ENCODE data around the gene EDNRB. TPM values are rescaled to one million over a fixed set of nuclear protein-coding genes. Genes with fewer than 3 reads are reported as not detected.

Gene EDNRB
- total RNA-seq, 1 experiment from 2014 or later: 55.8 TPM

GRCh38 chr13:77874406-77874805, 44.2 kb downstream of the EDNRB start:
- CTCF ChIA-PET: no interaction called here
- Mint-ChIP-seq H3K4me3 (no peak overlapping the region), H3K27ac (no peak overlapping the region), H3K36me3 (0 out of 2 replicates have a peak, but pooled peaks cover 3% of the 10 kb centered on the region), H3K4me1 (peaks cover 7% of the 10 kb centered on the region), H3K9me3 (peaks cover 6% of the 10 kb centered on the region; the same call in 1 of the 2 replicates), H3K27me3 (ENCODE audit: low read depth) (no peaks in the 10 kb centered on the region)
- TF ChIP-seq FOXP1 (CRISPR knock-in tag; IDR thresholded peaks at IDR 0.05; ENCODE audit: borderline replicate concordance): no peak
- no peak for DNase-seq (ENCODE audit: low spot score)
- ATAC-seq: no peak
- POLR2A ChIA-PET: no interaction called here

DNA sequence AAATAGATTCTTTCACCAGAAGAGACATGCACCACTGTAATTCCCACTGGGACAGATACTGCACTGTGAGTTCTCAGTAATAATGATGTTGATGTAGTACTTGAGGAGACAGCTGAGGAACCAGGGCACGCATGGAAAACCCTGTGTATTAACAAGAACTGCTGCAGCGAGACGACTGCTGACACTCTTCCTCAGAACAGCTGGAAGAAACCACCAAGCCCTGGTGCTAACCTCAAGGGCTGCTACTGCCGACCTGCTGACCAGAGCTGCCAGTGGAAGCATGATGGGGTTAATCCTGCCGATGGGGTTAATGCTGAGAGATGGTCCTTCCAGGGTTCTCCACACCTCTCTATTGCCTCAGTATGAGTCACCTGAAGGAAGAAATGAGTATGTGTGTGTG, 45.6 kb downstream of the EDNRB start:
- no peak overlapping the region for H3K27ac Mint-ChIP-seq
- TF ChIP-seq ZNF232 (CRISPR knock-in tag; IDR thresholded peaks at IDR 0.05): no peak
- TF ChIP-seq, protein P1, sequence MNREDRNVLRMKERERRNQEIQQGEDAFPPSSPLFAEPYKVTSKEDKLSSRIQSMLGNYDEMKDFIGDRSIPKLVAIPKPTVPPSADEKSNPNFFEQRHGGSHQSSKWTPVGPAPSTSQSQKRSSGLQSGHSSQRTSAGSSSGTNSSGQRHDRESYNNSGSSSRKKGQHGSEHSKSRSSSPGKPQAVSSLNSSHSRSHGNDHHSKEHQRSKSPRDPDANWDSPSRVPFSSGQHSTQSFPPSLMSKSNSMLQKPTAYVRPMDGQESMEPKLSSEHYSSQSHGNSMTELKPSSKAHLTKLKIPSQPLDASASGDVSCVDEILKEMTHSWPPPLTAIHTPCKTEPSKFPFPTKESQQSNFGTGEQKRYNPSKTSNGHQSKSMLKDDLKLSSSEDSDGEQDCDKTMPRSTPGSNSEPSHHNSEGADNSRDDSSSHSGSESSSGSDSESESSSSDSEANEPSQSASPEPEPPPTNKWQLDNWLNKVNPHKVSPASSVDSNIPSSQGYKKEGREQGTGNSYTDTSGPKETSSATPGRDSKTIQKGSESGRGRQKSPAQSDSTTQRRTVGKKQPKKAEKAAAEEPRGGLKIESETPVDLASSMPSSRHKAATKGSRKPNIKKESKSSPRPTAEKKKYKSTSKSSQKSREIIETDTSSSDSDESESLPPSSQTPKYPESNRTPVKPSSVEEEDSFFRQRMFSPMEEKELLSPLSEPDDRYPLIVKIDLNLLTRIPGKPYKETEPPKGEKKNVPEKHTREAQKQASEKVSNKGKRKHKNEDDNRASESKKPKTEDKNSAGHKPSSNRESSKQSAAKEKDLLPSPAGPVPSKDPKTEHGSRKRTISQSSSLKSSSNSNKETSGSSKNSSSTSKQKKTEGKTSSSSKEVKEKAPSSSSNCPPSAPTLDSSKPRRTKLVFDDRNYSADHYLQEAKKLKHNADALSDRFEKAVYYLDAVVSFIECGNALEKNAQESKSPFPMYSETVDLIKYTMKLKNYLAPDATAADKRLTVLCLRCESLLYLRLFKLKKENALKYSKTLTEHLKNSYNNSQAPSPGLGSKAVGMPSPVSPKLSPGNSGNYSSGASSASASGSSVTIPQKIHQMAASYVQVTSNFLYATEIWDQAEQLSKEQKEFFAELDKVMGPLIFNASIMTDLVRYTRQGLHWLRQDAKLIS (CRISPR knock-in tag; IDR thresholded peaks at IDR 0.05; ENCODE audit: borderline replicate concordance): no peak
- TF ChIP-seq, protein P2, sequence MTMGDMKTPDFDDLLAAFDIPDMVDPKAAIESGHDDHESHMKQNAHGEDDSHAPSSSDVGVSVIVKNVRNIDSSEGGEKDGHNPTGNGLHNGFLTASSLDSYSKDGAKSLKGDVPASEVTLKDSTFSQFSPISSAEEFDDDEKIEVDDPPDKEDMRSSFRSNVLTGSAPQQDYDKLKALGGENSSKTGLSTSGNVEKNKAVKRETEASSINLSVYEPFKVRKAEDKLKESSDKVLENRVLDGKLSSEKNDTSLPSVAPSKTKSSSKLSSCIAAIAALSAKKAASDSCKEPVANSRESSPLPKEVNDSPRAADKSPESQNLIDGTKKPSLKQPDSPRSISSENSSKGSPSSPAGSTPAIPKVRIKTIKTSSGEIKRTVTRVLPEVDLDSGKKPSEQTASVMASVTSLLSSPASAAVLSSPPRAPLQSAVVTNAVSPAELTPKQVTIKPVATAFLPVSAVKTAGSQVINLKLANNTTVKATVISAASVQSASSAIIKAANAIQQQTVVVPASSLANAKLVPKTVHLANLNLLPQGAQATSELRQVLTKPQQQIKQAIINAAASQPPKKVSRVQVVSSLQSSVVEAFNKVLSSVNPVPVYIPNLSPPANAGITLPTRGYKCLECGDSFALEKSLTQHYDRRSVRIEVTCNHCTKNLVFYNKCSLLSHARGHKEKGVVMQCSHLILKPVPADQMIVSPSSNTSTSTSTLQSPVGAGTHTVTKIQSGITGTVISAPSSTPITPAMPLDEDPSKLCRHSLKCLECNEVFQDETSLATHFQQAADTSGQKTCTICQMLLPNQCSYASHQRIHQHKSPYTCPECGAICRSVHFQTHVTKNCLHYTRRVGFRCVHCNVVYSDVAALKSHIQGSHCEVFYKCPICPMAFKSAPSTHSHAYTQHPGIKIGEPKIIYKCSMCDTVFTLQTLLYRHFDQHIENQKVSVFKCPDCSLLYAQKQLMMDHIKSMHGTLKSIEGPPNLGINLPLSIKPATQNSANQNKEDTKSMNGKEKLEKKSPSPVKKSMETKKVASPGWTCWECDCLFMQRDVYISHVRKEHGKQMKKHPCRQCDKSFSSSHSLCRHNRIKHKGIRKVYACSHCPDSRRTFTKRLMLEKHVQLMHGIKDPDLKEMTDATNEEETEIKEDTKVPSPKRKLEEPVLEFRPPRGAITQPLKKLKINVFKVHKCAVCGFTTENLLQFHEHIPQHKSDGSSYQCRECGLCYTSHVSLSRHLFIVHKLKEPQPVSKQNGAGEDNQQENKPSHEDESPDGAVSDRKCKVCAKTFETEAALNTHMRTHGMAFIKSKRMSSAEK (CRISPR knock-in tag; IDR thresholded peaks at IDR 0.05; ENCODE audit: borderline replicate concordance): no peak
- DNase-seq (ENCODE audit: low spot score) (no peak), ATAC-seq (no peak)
- ChIA-PET POLR2A (no interaction called here), CTCF (no interaction called here)
- peaks cover 15% of the 10 kb centered on the region for H3K9me3 Mint-ChIP-seq
- H3K36me3 Mint-ChIP-seq: peaks cover 14% of the 10 kb centered on the region
- H3K4me3 Mint-ChIP-seq: no peak overlapping the region
- H3K4me1 Mint-ChIP-seq: peaks cover 7% of the 10 kb centered on the region
- no peaks in the 10 kb centered on the region for H3K27me3 Mint-ChIP-seq (ENCODE audit: low read depth)

DNA sequence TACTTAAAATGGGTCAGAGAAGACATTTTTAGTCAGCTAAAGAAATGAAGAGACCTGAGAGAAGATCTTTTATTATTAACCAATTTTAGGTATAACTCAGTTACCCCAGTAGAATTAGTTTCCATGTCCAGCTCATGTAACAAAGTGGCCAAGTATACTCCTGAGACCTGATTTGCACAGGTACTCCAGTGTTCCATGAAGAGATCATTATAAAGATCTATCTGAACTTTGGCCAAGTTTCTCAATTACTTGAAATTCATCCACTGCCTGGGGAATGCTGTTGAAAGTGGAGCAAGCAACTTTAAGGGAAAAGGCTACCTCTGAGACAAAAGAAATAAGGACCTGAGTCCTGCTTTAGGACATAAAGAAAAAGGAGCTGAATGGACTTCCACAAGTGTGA, 47.0 kb downstream of the EDNRB start:
- no peak for TF ChIP-seq RELA (CRISPR knock-in tag; IDR thresholded peaks at IDR 0.05; ENCODE audit: borderline replicate concordance)
- TF ChIP-seq GTF2I (CRISPR knock-in tag; conservative IDR thresholded peaks at IDR 0.05): no peak
- TF ChIP-seq, protein P3, sequence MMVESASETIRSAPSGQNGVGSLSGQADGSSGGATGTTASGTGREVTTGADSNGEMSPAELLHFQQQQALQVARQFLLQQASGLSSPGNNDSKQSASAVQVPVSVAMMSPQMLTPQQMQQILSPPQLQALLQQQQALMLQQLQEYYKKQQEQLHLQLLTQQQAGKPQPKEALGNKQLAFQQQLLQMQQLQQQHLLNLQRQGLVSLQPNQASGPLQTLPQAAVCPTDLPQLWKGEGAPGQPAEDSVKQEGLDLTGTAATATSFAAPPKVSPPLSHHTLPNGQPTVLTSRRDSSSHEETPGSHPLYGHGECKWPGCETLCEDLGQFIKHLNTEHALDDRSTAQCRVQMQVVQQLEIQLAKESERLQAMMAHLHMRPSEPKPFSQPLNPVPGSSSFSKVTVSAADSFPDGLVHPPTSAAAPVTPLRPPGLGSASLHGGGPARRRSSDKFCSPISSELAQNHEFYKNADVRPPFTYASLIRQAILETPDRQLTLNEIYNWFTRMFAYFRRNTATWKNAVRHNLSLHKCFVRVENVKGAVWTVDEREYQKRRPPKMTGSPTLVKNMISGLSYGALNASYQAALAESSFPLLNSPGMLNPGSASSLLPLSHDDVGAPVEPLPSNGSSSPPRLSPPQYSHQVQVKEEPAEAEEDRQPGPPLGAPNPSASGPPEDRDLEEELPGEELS (CRISPR knock-in tag; IDR thresholded peaks at IDR 0.05): no peak
- TF ChIP-seq, protein P4, sequence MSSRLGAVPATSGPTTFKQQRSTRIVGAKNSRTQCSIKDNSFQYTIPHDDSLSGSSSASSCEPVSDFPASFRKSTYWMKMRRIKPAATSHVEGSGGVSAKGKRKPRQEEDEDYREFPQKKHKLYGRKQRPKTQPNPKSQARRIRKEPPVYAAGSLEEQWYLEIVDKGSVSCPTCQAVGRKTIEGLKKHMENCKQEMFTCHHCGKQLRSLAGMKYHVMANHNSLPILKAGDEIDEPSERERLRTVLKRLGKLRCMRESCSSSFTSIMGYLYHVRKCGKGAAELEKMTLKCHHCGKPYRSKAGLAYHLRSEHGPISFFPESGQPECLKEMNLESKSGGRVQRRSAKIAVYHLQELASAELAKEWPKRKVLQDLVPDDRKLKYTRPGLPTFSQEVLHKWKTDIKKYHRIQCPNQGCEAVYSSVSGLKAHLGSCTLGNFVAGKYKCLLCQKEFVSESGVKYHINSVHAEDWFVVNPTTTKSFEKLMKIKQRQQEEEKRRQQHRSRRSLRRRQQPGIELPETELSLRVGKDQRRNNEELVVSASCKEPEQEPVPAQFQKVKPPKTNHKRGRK (CRISPR knock-in tag; IDR thresholded peaks at IDR 0.05; ENCODE audit: borderline replicate concordance): no peak
- no peak for TF ChIP-seq ZNF416 (CRISPR knock-in tag; IDR thresholded peaks at IDR 0.05)
- no peak for TF ChIP-seq CREM (CRISPR knock-in tag; IDR thresholded peaks at IDR 0.05)
- TF ChIP-seq CBFB (CRISPR knock-in tag; IDR thresholded peaks at IDR 0.05; ENCODE audit: low read depth): no peak
- TF ChIP-seq USF1 (CRISPR knock-in tag; IDR thresholded peaks at IDR 0.05): no peak
- TF ChIP-seq, protein P5, sequence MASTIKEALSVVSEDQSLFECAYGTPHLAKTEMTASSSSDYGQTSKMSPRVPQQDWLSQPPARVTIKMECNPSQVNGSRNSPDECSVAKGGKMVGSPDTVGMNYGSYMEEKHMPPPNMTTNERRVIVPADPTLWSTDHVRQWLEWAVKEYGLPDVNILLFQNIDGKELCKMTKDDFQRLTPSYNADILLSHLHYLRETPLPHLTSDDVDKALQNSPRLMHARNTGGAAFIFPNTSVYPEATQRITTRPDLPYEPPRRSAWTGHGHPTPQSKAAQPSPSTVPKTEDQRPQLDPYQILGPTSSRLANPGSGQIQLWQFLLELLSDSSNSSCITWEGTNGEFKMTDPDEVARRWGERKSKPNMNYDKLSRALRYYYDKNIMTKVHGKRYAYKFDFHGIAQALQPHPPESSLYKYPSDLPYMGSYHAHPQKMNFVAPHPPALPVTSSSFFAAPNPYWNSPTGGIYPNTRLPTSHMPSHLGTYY (CRISPR knock-in tag; IDR thresholded peaks at IDR 0.05): no peak
- CTCF ChIA-PET: no interaction called here
- Mint-ChIP-seq H3K9me3 (peaks cover 29% of the 10 kb centered on the region), H3K4me3 (no peak overlapping the region), H3K27me3 (ENCODE audit: low read depth) (no peaks in the 10 kb centered on the region), H3K27ac (no peak overlapping the region), H3K36me3 (peaks cover 28% of the 10 kb centered on the region), H3K4me1 (peaks cover 7% of the 10 kb centered on the region)
- DNase-seq (ENCODE audit: low spot score): no peak
- POLR2A ChIA-PET: no interaction called here
- no peak for ATAC-seq

Data from WTC11 (cell line).